NB4 (cell line): Measurements from ENCODE around the gene GPATCH8.

Experiments
- DNase-seq: peaks from one replicate; pipeline ENCODE4 v3.0.0; 2010; ENCODE audit warnings: low read depth
- H3K4me3 ChIP-seq: one replicate; pipeline ENCODE4 v1.5.1; 2011; ENCODE audit warnings: mild to moderate bottlenecking, low read depth, low read length, moderate library complexity
- CTCF ChIP-seq: IDR thresholded peaks from one replicate; pipeline ENCODE4 v1.5.1; 2012; ENCODE audit warnings: low read depth, low read length
- MYC ChIP-seq: IDR thresholded peaks from 2 replicates; pipeline ENCODE4 v1.6.1; 2011; ENCODE audit warnings: low read depth, low read length
- POLR2A ChIP-seq: IDR thresholded peaks from 2 replicates; pipeline ENCODE4 v1.6.1; 2011; ENCODE audit warnings: mild to moderate bottlenecking; ENCODE audit not compliant: insufficient read length; ENCODE audit errors: extremely low read depth
- TF ChIP-seq, protein P1 (sequence below): IDR thresholded peaks from 2 replicates; pipeline ENCODE4 v1.6.1; 2011; ENCODE audit warnings: low read depth, low read length

Gene GPATCH8

DNA sequence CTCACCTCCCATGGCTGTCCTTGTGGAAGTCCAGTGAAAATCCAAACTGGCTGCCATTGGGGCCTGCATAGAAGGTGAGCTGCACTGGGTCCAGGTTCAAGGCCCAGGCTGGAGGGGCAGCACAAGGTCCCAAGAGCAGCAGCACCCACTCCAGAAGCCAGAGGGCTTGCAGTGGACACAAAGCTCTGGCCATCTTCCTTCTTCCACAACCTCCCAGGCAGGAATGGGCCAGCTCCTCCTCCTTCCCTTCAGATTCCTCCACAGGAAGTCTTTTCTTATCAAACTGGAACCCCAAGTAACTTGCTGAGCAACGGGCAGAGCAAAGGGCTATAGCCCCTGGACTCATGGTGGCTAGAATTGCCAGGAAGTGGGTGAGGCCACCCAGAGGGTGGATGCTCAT, 113.9 kb downstream of the GPATCH8 start, which contains the start of gene ITGA2B:
TSS of gene ITGA2B (minus strand) at position 369 of the 400 bp plus-strand sequence. CDS start at position 193, 176 bp downstream.
- TF ChIP-seq POLR2A (peak; percentile 23), CTCF (no peak)
- peak within 1 kb of the TSS; percentile 46 for H3K4me3 ChIP-seq
- DNase-seq: no peak

- no peak overlapping the region for H3K4me3 ChIP-seq
- TF ChIP-seq, protein P1, sequence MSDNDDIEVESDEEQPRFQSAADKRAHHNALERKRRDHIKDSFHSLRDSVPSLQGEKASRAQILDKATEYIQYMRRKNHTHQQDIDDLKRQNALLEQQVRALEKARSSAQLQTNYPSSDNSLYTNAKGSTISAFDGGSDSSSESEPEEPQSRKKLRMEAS: no peak
- TF ChIP-seq MYC (no peak), CTCF (no peak), POLR2A (no peak)
- no peak for DNase-seq
Observed at GRCh38 chr17:44387804-44388203, 115.4 kb downstream of the GPATCH8 start.

- no peak overlapping the region for H3K4me3 ChIP-seq
- TF ChIP-seq CTCF: no peak
- TF ChIP-seq POLR2A: no peak
- TF ChIP-seq, protein P1: no peak
- TF ChIP-seq MYC: no peak
- DNase-seq: no peak
Observed at GRCh38 chr17:44386182-44386525, 117.1 kb downstream of the GPATCH8 start.

GRCh38 chr17:44385287-44386181, 117.7 kb downstream of the GPATCH8 start:
- TF ChIP-seq, protein P1: no peak
- TF ChIP-seq POLR2A: no peak
- no peak for TF ChIP-seq MYC
- no peak for TF ChIP-seq CTCF
- H3K4me3 ChIP-seq: no peak overlapping the region
- peak; percentile 81 for DNase-seq

DNA sequence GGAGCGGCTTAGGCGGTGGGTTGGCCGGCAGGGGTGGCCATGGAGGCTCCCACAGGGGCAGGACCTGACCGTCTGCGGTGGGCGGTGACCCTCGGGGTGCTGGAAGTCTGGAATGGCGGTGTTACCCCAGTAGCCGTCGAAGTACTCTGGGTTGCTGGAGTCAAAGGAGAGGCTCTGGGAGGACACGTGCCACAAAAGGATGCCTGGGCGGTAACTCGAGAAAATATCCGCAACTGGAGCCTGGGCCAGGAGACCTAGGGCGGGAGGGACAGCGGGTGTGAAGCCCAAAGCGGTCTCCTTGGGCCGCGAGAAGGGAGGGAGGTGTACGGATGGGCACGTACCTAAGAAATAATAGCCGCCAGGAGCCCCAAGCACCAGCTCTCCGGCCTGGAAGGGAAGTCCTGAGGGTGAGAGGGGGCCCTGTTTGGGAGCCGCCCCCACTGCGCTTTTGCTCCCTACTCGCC, 118.4 kb downstream of the GPATCH8 start:
- no peak overlapping the region for H3K4me3 ChIP-seq
- DNase-seq: no peak
- TF ChIP-seq, protein P1: no peak
- TF ChIP-seq POLR2A: no peak
- no peak for TF ChIP-seq MYC
- TF ChIP-seq CTCF: no peak
